HG03139 (cell line): Measurements from ENCODE around the gene ARTN.

ENCODE experiments used
- ATAC-seq: cut with Tn5 transposase; IDR thresholded peaks from one replicate; pipeline ENCODE4 v1.9.1; 2021; ENCODE audit not compliant: unreplicated experiment

Gene ARTN, protein sequence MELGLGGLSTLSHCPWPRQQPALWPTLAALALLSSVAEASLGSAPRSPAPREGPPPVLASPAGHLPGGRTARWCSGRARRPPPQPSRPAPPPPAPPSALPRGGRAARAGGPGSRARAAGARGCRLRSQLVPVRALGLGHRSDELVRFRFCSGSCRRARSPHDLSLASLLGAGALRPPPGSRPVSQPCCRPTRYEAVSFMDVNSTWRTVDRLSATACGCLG

DNA sequence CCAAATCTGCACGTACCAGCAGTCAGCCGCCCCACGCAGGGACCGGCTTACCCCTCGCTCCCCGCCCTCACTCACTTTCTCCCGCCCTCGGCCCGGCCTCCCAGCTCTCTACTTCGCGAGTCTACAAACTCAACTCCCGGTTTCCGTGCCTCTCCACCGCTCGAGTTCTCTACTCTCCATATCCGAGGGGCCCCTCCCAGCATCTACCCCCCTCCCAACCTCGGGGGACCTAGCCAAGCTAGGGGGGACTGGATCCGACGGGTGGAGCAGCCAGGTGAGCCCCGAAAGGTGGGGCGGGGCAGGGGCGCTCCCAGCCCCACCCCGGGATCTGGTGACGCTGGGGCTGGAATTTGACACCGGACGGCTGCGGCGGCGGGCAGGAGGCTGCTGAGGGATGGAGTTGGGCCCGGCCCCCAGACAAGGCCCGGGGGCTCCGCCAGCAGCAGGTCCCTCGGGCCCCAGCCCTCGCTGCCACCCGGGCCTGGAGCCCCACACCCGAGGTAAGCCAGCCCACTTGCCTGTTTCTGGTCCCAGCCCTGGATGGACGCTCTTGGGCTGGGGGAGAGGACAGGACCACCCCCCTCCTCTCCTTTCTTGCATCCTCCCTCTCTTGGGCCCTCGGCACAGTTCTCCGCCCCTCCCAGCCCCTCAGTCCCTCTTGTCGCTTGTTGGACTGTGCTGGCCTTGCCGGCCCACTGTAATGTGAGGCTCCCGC is at the start of gene ARTN:
Gene ARTN, plus strand, starts transcription at position 416 of the 715 bp plus-strand sequence. CDS start 1,856 bp downstream, outside the sequence.
- ATAC-seq: no peak

GRCh38 chr1:43885279-43885801 is 48.3 kb upstream of the ARTN start:
- no peak for ATAC-seq

DNA sequence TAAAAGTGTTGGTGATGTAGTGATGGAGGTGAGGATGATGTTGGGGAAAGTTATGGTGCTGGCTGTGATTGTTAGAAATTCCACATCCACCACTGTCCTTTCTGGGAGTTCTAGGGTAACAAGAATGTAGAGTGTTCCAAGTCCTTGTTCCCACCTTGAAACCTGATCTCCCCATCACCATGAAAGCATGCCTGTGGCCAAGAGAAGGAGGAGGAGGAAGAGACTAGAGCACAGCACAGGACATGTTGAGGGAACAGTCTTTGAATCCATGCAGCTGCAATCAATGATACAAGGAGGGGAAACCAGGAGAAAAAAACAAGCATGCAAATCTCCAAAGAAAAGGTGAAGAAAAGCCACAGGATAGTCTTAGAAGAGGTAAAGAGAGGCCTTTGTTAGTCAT is 45.9 kb upstream of the ARTN start:
- ATAC-seq: no peak

GRCh38 chr1:43890815-43891214 is 42.8 kb upstream of the ARTN start:
- no peak for ATAC-seq

- ATAC-seq: no peak
Measured at GRCh38 chr1:43893006-43893405, 40.6 kb upstream of the ARTN start.

GRCh38 chr1:43898981-43899380 is 34.6 kb upstream of the ARTN start:
- no peak for ATAC-seq

GRCh38 chr1:43900386-43900785 is 33.2 kb upstream of the ARTN start:
- ATAC-seq: no peak

GRCh38 chr1:43901196-43901961 is 32.2 kb upstream of the ARTN start:
- ATAC-seq: no peak

DNA sequence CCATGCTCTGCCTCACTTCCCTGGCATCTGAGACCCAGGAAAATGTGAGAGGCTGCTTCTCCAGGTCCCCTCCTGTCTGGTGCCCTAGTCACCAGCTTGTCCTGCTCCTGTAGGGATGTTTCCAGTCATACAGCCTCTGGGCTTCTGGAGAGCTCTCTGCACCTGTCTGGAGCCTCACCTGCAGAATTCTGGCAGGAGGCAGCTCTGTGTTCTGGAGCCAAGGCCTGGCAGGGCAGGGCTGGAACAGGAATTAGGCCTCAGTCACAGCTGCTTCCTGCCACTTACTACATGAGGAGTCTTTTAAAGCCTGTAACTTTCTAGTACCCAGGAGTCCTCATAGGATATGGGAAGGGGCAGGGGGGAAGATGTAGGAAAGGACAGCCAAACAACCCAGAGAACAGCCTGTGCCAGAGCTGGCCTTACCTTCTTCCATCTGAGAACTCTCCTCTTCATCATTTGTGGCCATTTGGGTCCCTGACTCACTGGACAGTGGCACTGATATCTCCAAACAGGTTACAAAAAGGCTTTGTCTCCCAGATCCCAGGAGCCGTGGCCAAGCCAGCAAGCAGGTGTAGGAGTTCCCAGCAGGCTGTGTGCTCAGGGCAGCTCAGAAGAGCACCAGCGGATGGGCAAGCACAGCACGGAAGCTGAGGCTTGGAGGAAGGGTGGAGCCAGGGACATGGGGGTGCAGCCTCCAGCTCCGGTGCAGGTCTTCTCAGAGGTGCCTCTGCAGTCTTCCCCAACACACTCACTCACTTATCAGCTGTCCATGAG is 31.4 kb upstream of the ARTN start:
- ATAC-seq: no peak

GRCh38 chr1:43904660-43905551 is 28.7 kb upstream of the ARTN start:
- no peak for ATAC-seq

DNA sequence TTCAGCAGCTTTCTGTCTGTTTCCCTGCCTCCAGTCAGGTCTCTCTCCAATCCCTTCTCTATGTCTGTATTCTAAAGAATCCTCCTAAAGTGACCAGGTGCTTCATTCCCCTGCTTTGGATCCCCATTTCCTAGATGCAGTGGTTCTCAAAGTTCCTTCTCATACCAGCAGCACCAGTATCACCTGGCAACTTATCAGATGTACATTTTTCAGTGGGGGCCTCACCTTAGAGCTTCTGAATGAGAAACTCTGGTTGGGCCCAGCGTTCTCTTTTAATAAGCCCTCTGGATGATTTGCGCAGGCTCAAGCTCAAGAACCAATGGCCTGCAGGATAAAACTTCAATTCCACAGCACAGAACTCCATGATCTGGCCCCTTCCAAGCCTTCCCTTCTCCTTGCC is 25.4 kb upstream of the ARTN start:
- ATAC-seq: no peak

GRCh38 chr1:43908858-43909257 is 24.7 kb upstream of the ARTN start:
- ATAC-seq: no peak

DNA sequence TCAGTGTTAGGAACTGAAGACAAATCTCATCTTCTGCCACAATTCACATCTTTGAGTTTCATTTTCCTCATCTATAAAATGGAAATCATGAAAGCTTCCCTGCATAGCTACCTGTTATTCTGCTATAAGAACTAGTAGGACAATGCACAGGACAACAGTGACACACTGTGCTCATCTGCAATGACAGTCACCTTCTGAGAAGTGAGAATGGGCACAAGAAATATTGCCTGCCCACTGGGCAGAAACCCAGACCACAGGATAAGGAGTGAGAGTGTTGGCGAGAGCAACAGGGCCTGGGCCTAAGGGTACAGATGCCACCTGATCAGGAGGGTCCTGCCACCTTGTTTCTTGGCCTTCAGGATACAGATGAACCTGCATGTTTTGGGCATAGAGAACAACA is 23.3 kb upstream of the ARTN start:
- no peak for ATAC-seq

GRCh38 chr1:43912607-43913006 is 21.0 kb upstream of the ARTN start:
- no peak for ATAC-seq

DNA sequence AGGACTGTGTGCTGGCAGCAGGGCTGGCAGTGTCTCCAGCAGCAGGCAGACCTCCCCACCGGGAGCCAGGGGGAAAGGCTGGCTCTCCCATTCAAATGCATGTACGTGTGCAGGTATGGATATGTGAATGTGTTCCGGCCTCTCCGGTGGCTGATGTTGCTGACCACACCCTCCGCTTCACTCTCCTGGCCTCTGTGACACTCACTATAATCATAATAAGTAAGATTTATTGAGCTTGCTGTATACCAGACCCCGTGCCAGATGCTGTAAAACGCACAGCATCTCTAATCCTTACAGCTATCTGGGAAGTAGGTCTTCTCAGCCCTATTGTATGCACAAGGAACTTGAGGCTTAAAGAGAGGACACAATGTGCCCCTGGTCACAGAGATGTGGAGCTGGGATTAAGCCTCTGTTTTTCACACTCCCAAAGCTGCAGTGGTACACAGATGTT is 20.5 kb upstream of the ARTN start:
- ATAC-seq: no peak

DNA sequence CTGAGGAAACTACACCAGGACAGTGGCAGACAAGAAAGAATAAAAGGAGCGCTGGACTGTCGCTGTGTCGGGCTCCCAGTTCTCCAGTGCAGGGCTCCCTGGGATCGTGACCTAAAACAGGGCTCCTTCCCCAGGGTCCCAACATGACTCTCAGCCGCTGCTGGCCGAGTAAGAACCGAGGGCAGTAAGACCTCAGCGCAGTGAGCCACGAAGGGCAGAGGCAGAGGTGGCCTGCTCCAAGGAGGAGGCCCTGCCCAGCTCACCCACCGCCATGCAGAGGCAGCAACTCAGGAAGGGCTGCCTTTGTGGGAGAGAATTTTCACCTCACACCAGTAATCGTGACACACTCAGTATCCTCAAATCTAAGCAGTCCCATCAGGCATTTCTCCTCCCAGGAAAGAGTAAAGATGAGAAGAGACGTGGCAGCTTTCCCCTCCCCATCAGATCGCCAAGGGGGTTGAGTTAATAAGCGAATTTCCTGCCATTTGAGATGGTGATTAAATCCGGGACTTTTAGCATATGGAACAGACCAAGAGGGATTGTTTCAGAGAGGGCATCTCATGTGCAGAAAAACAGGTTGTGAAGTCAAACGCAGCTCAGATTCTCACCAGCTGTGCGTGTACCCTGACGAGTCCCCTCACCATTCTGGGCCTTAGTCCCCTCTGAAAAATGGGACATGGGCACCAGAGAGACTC is 19.8 kb upstream of the ARTN start:
- ATAC-seq: no peak

- no peak for ATAC-seq
Measured at GRCh38 chr1:43914576-43915525, 18.8 kb upstream of the ARTN start.

DNA sequence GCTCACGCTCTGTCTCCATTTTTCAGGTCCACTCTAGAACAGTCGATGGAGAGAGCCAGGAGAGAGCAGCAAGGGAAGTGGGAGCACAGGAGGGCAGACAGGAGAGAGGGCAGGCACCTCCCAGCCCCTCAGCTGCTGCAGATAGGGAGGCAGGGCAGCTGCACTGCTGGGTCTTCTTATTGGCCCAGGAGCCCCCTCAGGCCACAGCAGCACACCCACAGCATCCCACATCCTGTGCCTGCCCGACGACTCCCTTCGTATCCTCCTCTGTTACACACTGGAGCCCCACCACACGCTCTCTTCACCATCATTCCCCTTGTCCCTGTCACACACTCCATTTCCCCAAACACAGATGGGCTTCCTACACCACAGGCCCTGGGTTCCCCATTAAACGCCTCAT is 13.7 kb upstream of the ARTN start:
- ATAC-seq: no peak
